RWPE1 (cell line): ENCODE measurements around the gene PPP4R2.
A peak's percentile ranks its signal among the peaks of the same experiment; 100 is the strongest.

Experiments used
- CTCF ChIA-PET: fragments of 350-600 bp; sonication (Branson Sonifier 250); formaldehyde crosslinking; extraction: SDS; loops from one replicate; lab custom pipeline; 2021; lab: Yijun Ruan, JAX
- POLR2A ChIA-PET: fragments of 400-600 bp; formaldehyde crosslinking; extraction: SDS; loops from one replicate; lab custom pipeline; 2020; ENCODE audit warnings: antibody characterized with exemption; ENCODE audit not compliant: low non-redundant PET; lab: Yijun Ruan, JAX
- DNase-seq: peaks from one replicate; pipeline ENCODE4 v3.0.0; 2012; ENCODE audit warnings: low spot score
- H3K27ac ChIP-seq: fragments of 450-650 bp; 2 replicates; pipeline ENCODE4 v1.5.1; 2017
- CTCF ChIP-seq: fragments of 450-650 bp; conservative IDR thresholded peaks from 2 replicates; pipeline ENCODE4 v1.5.1; 2017; ENCODE audit warnings: low read depth, mild to moderate bottlenecking

Gene PPP4R2

DNA sequence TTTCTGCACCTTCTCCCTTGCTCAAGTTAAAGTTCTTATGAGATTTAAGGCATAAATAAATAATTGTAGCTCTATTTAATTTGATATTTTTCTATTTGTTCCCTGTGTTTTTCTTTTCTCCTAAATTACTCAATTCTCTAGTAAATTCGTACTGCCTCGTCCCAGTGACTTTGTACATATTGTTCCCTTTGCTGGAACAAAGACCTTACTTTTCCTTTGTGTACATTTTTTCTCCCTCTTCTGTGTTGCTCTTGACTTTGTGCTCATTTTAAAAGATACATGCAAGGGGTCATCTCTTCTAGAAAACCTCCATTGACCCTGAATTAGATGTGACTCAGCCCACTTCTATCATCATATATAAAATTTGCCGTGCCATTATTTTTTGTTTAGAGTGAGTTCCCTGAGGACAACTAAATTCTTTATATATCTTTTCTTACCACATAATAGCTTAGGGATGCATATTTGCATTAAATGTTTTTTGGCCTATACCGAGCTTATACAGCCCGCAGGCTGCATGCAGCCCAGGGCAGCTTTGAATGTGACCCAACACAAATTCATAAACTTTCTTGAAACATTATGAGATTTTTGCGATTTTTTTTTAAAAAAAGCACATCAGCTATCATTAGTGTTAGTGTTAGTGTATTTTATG lies 29.6 kb downstream of the PPP4R2 start:
- no peak for TF ChIP-seq CTCF
- DNase-seq, result no peak
- ChIA-PET CTCF (no interaction called here), POLR2A (no interaction called here)
- no peak overlapping the region for H3K27ac ChIP-seq

- DNase-seq, result no peak
- ChIA-PET POLR2A (no interaction called here), CTCF (no interaction called here)
- TF ChIP-seq CTCF, result no peak
- H3K27ac ChIP-seq, result no peak overlapping the region
Measured at GRCh38 chr3:73026760-73027113, 30.1 kb downstream of the PPP4R2 start.

DNA sequence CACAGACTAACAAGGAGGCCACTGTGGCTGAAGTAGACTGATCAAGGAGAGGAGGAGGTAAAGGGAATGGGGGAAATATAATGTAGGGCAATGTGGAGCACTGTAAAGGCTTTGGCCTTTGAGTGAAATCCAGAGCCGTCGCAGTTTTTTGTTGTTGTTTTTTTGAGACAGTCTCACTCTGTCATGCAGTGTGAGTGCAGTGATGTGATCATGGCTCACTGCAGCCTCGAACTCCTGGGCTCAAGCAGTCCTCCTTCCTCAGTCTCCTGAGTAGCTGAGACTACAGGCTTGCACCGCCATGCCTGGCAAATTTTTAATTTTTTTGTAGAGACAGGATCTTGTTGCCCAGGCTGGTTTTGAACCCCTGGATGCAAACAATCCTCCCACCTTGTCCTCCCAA lies 32.2 kb downstream of the PPP4R2 start:
- POLR2A ChIA-PET, result no interaction called here
- CTCF ChIA-PET, result no interaction called here
- peak overlapping the region; percentile 70 for H3K27ac ChIP-seq
- DNase-seq, result no peak
- no peak for TF ChIP-seq CTCF

DNA sequence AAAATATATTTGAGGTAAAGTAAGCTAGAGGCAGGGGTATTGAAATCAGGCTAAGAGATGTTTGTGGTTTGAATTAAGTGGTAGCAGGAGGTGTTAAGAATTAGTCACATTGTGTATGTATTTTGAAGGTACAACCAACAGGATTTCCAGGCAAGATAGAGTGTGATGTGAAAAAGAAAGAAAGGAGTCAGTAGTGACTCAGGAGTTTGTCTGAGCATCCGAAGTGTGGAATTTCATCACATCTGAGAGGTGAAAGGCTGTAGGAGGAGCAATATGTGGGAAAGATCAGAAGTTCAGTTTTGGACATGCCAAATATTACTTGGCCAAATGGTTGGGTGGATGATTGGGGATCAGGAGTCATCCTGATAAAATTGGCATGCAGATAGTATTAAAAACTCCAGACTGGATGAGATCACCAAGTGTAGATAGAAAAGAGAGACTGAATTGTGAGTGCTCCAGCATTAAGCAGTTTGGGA lies 32.7 kb downstream of the PPP4R2 start:
- POLR2A ChIA-PET, result no interaction called here
- CTCF ChIA-PET, result no interaction called here
- peak overlapping the region; percentile 70 for H3K27ac ChIP-seq
- no peak for TF ChIP-seq CTCF
- DNase-seq, result peak; percentile 67

DNA sequence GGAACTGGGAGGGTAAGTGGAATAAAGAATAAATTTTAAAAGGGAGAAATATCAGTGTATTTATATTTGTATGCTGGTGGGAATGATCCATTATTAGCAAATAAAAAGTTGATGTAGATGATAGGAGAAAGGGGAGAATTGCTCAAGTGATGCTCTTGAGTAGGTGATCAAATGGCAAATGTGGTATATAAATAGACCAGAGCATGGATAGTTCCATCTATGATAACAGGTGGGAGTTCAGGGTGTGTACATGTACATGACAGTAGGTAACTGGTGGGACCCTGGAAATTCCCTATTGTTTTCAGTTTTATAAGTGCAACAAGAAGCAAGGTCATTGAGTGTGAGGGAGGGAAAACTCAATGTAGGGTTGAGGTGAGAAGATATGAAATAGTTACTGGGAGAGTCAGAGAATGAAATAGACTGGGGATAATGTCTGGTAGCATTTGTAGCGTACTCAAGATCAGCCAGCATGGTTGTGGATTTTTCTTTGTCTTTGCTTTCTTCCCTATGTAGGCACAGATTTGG lies 33.5 kb downstream of the PPP4R2 start:
- POLR2A ChIA-PET, result no interaction called here
- CTCF ChIA-PET, result no interaction called here
- no peak for DNase-seq
- no peak overlapping the region for H3K27ac ChIP-seq
- no peak for TF ChIP-seq CTCF

- no peak for TF ChIP-seq CTCF
- CTCF ChIA-PET, result interaction anchor here (0.6 kb wide), 2 partner anchors 12 to 156 kb away, joined by 3 read pairs; no protein-coding TSS in a partner anchor
- POLR2A ChIA-PET, result no interaction called here
Measured at GRCh38 chr3:73031573-73032103, 35.0 kb downstream of the PPP4R2 start.

More at GRCh38 chr3:73031573-73032103, 35.0 kb downstream of the PPP4R2 start:
- no peak for DNase-seq
- no peak overlapping the region for H3K27ac ChIP-seq
